Measurements from ENCODE around the gene WDR20. TPM values are rescaled to one million over a fixed set of nuclear protein-coding genes. Genes with fewer than 3 reads are reported as not detected.

The WDR20 gene
- total RNA-seq, 2 experiments from 2014 or later = 40.1 to 41.2 TPM

DNA sequence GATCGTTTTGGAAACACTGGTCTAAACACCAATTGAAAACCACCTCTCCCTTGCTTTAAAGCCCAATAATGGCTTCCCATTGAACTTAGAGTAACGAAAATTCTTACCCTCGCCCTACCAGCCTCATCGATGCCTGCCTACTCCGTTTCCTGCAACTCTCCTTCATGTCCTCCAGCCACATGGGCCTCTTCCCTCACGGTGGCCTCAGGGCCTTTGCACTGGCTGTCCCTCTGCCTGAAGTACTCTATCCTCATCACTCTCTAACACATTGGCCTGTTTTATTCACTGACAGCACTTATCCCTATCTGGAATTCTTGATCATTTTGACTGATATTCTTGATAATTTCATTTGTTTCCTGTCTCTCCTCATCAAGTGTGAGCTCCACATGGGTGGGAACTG, 118.4 kb downstream of the WDR20 start:
- ATAC-seq (ENCODE audit: poor library complexity) (no peak), DNase-seq (no peak)
- Mint-ChIP-seq H3K4me1 (ENCODE audit: low read depth) (no peaks in the 10 kb centered on the region), H3K27me3 (no peaks in the 10 kb centered on the region), H3K9me3 (no peaks in the 10 kb centered on the region), H3K36me3 (ENCODE audit: low read depth) (no peaks in the 10 kb centered on the region), H3K4me3 (no peak overlapping the region), H3K27ac (no peak overlapping the region)
- Histone ChIP-seq H3K9me3 (ENCODE audit: control insufficient read depth in 1 of 2, insufficient read depth in 1 of 2, low read length in 2 of 2) (no peaks in the 10 kb centered on the region), H3K4me3 (ENCODE audit: low read length) (no peak overlapping the region), H3K4me1 (ENCODE audit: insufficient read depth, low read length) (no peaks in the 10 kb centered on the region), H3K27ac (ENCODE audit: low read depth in 1 of 2, low read length in 2 of 2) (no peak overlapping the region), H3K27me3 (ENCODE audit: control insufficient read depth in 1 of 2, insufficient read depth in 2 of 2, low read length in 2 of 2) (no peaks in the 10 kb centered on the region), H3K36me3 (ENCODE audit: insufficient read depth, low read length) (no peaks in the 10 kb centered on the region)
- POLR2A ChIA-PET = no interaction called here
- CTCF ChIA-PET = no interaction called here
- intact Hi-C loops (cut with DNase I, micrococcal nuclease) = no loop called here
- TF ChIP-seq, protein P1, sequence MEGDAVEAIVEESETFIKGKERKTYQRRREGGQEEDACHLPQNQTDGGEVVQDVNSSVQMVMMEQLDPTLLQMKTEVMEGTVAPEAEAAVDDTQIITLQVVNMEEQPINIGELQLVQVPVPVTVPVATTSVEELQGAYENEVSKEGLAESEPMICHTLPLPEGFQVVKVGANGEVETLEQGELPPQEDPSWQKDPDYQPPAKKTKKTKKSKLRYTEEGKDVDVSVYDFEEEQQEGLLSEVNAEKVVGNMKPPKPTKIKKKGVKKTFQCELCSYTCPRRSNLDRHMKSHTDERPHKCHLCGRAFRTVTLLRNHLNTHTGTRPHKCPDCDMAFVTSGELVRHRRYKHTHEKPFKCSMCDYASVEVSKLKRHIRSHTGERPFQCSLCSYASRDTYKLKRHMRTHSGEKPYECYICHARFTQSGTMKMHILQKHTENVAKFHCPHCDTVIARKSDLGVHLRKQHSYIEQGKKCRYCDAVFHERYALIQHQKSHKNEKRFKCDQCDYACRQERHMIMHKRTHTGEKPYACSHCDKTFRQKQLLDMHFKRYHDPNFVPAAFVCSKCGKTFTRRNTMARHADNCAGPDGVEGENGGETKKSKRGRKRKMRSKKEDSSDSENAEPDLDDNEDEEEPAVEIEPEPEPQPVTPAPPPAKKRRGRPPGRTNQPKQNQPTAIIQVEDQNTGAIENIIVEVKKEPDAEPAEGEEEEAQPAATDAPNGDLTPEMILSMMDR (IDR thresholded peaks at IDR 0.05) = no peak

Other genes with a start within 250 kb of the WDR20 start
- 100 to 1,000 TPM; 286 to 293 TPM for gene DYNC1H1, start 175.3 kb upstream of the WDR20 start, total RNA-seq
- 100 to 1,000 TPM; 451 to 462 TPM for gene HSP90AA1, start 52.9 kb upstream of the WDR20 start, total RNA-seq
- gene MOK, start 165.3 kb downstream of the WDR20 start, total RNA-seq = 1 to 10 TPM; 2.3 to 2.5 TPM
- gene ZNF839, start 179.8 kb downstream of the WDR20 start, total RNA-seq = 10 to 100 TPM; 25.4 to 28.1 TPM
- gene CINP, start 223.0 kb downstream of the WDR20 start, total RNA-seq = 10 to 100 TPM; 12.6 to 14.5 TPM
- gene TECPR2, start 223.0 kb downstream of the WDR20 start, total RNA-seq = 1 to 10 TPM; 5.0 to 5.4 TPM

Data from CD4-positive, alpha-beta T cell (primary cell).